ENCODE measurements around the gene STN1. TPM values are rescaled to one million over a fixed set of nuclear protein-coding genes. Genes with fewer than 3 reads are reported as not detected.

Gene STN1
- total and polyA plus RNA-seq, 2 experiments from 2014 or later, result 43.5 to 44.7 TPM

DNA sequence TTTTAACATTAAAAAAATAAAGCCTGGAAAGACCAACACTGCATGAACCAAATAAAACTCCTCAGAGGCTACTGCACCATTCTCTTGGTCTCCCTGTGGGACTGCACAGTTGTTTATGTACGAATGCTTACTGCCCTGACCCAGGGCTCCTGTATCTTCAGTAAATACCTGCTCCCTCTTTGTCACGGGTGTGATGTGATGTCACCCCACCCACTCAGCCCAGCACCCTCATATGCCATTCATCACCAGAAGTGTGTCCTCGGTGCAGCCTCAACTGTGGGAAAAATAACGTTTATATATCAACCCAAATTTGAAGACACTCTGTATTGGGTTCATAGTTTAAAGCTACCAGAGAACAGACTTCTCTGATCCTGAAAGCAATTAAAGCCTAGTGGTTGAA, 48.6 kb downstream of the STN1 start:
- Histone ChIP-seq H3K36me3 (no peaks in the 10 kb centered on the region), H3K27ac (no peak overlapping the region), H3K4me3 (no peak overlapping the region), H3K9me3 (ENCODE audit: low read depth) (no peaks in the 10 kb centered on the region), H3K27me3 (no peaks in the 10 kb centered on the region), H3K4me1 (ENCODE audit: low read depth) (no peaks in the 10 kb centered on the region)
- TF ChIP-seq CTCF (IDR thresholded peaks at IDR 0.05; ENCODE audit: low read depth, low read length), result no peak
- no peak for DNase-seq (ENCODE audit: low read depth in 1 of 2, low spot score in 1 of 2)

- Histone ChIP-seq H3K36me3 (no peaks in the 10 kb centered on the region), H3K27me3 (no peaks in the 10 kb centered on the region), H3K4me1 (ENCODE audit: low read depth) (no peaks in the 10 kb centered on the region), H3K9me3 (ENCODE audit: low read depth) (no peaks in the 10 kb centered on the region), H3K4me3 (no peak overlapping the region), H3K27ac (no peak overlapping the region)
- TF ChIP-seq CTCF (IDR thresholded peaks at IDR 0.05; ENCODE audit: low read depth, low read length), result no peak
- no peak for DNase-seq (ENCODE audit: low read depth in 1 of 2, low spot score in 1 of 2)
Measured at GRCh38 chr10:103868200-103868599, 49.8 kb downstream of the STN1 start.

- TF ChIP-seq CTCF (IDR thresholded peaks at IDR 0.05; ENCODE audit: low read depth, low read length), result no peak
- no peaks in the 10 kb centered on the region for H3K27me3 ChIP-seq
- H3K4me1 ChIP-seq (ENCODE audit: low read depth), result peaks cover 16% of the 10 kb centered on the region
- H3K9me3 ChIP-seq (ENCODE audit: low read depth), result no peaks in the 10 kb centered on the region
- H3K27ac ChIP-seq, result no peak overlapping the region
- no peak overlapping the region for H3K4me3 ChIP-seq
- no peaks in the 10 kb centered on the region for H3K36me3 ChIP-seq
- no peak for DNase-seq (ENCODE audit: low read depth in 1 of 2, low spot score in 1 of 2)
Measured at GRCh38 chr10:103861505-103861904, 56.5 kb downstream of the STN1 start.

DNA sequence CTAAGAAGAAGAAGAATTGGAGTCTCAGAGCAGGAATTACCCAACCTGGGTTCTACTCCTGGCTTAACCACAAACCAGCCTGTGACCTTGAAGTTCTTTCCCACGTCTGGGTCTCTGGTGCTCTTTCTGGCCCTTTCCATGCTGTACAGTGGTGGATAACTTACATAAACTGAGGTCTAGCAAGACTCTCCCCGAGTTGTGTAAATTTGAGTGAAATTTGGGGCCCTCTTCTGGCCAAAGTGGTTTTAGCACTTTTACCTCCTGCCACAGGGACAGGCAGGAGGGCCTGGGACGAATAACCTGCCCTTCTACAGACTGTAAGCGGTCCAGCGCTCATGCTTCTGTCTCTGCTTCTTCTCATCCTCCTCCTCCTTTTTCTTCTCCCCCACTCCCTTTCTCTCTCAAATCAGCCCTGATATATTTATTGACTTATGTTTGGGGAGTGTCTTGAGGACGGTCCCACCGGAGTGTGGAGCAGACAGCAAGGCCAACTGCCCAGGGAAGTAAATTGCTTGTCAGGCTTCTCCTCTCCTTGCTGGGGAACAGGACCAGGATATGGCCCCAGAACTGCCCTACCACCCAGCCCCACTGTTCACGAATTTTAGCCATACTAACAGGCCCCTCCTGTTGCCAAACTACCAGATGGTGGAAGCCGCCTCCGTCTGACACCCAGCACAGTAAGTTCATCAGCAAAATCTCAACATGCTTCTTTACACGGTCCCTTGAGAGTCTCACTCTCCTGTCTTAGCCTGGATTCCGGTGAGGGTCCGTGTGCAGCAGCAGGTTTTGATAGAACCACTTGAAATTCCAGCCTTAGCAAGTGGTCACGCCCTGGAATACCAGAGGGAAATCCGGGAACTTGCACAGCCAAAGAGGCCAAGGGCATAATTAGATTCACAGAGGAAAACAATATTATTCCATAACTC, 58.6 kb downstream of the STN1 start:
- Histone ChIP-seq H3K27ac (peak overlapping the region; percentile 48), H3K27me3 (no peaks in the 10 kb centered on the region), H3K4me3 (no peak overlapping the region), H3K9me3 (ENCODE audit: low read depth) (no peaks in the 10 kb centered on the region), H3K36me3 (no peaks in the 10 kb centered on the region), H3K4me1 (ENCODE audit: low read depth) (peaks cover 20% of the 10 kb centered on the region)
- DNase-seq (ENCODE audit: low read depth in 1 of 2, low spot score in 1 of 2), result peak; percentile 79 to 80
- peak; percentile 64 for TF ChIP-seq CTCF (IDR thresholded peaks at IDR 0.05; ENCODE audit: low read depth, low read length)

- H3K27ac ChIP-seq, result no peak overlapping the region
- H3K4me1 ChIP-seq (ENCODE audit: low read depth), result peaks cover 22% of the 10 kb centered on the region
- no peak overlapping the region for H3K4me3 ChIP-seq
- H3K36me3 ChIP-seq, result no peaks in the 10 kb centered on the region
- H3K27me3 ChIP-seq, result no peaks in the 10 kb centered on the region
- TF ChIP-seq CTCF (IDR thresholded peaks at IDR 0.05; ENCODE audit: low read depth, low read length), result no peak
- H3K9me3 ChIP-seq (ENCODE audit: low read depth), result no peaks in the 10 kb centered on the region
- DNase-seq (ENCODE audit: low read depth in 1 of 2, low spot score in 1 of 2), result no peak
Measured at GRCh38 chr10:103858360-103858759, 59.6 kb downstream of the STN1 start.
